Measurements from ENCODE around the gene HORMAD2. TPM values are rescaled to one million over a fixed set of nuclear protein-coding genes. Genes with fewer than 3 reads are reported as not detected.

HORMAD2 gene
- total RNA-seq, 4 donors from 2014 or later: not detected

GRCh38 chr22:30205281-30206115 lies 125.2 kb downstream of the HORMAD2 start:
- H3K4me3 ChIP-seq (ENCODE audit: low read depth, poor library complexity, severe bottlenecking): no peak overlapping the region
- intact Hi-C loops (cut with DNase I; ENCODE audit: low total_unique reads): no loop called here
- TF ChIP-seq POLR2A (IDR thresholded peaks at IDR 0.05) (no peak), CTCF (IDR thresholded peaks at IDR 0.05) (no peak)
- 43 to 53% methylated on average over 25 of the region's 25 CpGs for WGBS, 2 donors
- DNase-seq (ENCODE audit: low spot score in 2 of 2): peak; percentile 73 to 94

GRCh38 chr22:30206944-30207343 lies 126.7 kb downstream of the HORMAD2 start:
- intact Hi-C loops (cut with DNase I; ENCODE audit: low total_unique reads): no loop called here
- 39 to 41% methylated on average over 16 of the region's 16 CpGs for WGBS, 2 donors
- TF ChIP-seq POLR2A (IDR thresholded peaks at IDR 0.05) (no peak), CTCF (IDR thresholded peaks at IDR 0.05) (no peak)
- peak in 1 of 2 donors; percentile 94 for DNase-seq (ENCODE audit: low spot score in 2 of 2)
- no peak overlapping the region for H3K4me3 ChIP-seq (ENCODE audit: low read depth, poor library complexity, severe bottlenecking)

GRCh38 chr22:30208631-30209603 lies 128.7 kb downstream of the HORMAD2 start:
- intact Hi-C loops (cut with DNase I; ENCODE audit: low total_unique reads): no loop called here
- H3K4me3 ChIP-seq (ENCODE audit: low read depth, poor library complexity, severe bottlenecking): no peak overlapping the region
- no peak for TF ChIP-seq CTCF (IDR thresholded peaks at IDR 0.05)
- no peak for TF ChIP-seq POLR2A (IDR thresholded peaks at IDR 0.05)
- peak in 1 of 2 donors; percentile 91 for DNase-seq (ENCODE audit: low spot score in 2 of 2)
- WGBS, 2 donors: 59 to 70% methylated on average over 26 of the region's 26 CpGs

GRCh38 chr22:30209642-30210041 lies 129.4 kb downstream of the HORMAD2 start:
- no peak for DNase-seq (ENCODE audit: low spot score in 2 of 2)
- WGBS, 2 donors: 92 to 95% methylated on average over 6 of the region's 6 CpGs
- TF ChIP-seq POLR2A (IDR thresholded peaks at IDR 0.05) (no peak), CTCF (IDR thresholded peaks at IDR 0.05) (no peak)
- H3K4me3 ChIP-seq (ENCODE audit: low read depth, poor library complexity, severe bottlenecking): no peak overlapping the region
- intact Hi-C loops (cut with DNase I; ENCODE audit: low total_unique reads): loop anchor here (5.0 kb wide), 1 partner anchor 572 kb away; no protein-coding TSS in a partner anchor

- no peak overlapping the region for H3K4me3 ChIP-seq (ENCODE audit: low read depth, poor library complexity, severe bottlenecking)
- WGBS, 2 donors: 73 to 83% methylated on average over 19 of the region's 19 CpGs
- TF ChIP-seq POLR2A (IDR thresholded peaks at IDR 0.05): no peak
- no peak for TF ChIP-seq CTCF (IDR thresholded peaks at IDR 0.05)
- no peak for DNase-seq (ENCODE audit: low spot score in 2 of 2)
- intact Hi-C loops (cut with DNase I; ENCODE audit: low total_unique reads): loop anchor here (5.0 kb wide), 1 partner anchor 573 kb away; no protein-coding TSS in a partner anchor
These were observed 130.1 kb downstream of the HORMAD2 start for GRCh38 chr22:30210235-30210909.
